CD4-positive, alpha-beta T cell (primary cell): ENCODE measurements around the gene SMC4. TPM values are rescaled to one million over a fixed set of nuclear protein-coding genes. Genes with fewer than 3 reads are reported as not detected.

Source experiments
- ATAC-seq: fragments of 200-7000 bp; cut with Tn5 transposase; one replicate; pipeline ENCODE4 v1.10.0; 2022; ENCODE audit warnings: mild to moderate bottlenecking; ENCODE audit not compliant: poor library complexity
- CTCF ChIA-PET: fragments of 350-600 bp; sonication (Branson Sonifier 250); formaldehyde crosslinking; loops from one replicate; lab custom pipeline; 2021; ENCODE audit warnings: antibody characterized with exemption, inconsistent platforms; lab: Charles Lee
- POLR2A ChIA-PET: fragments of 350-600 bp; sonication (Branson Sonifier 250); formaldehyde crosslinking; loops from one replicate; lab custom pipeline; 2021; ENCODE audit warnings: antibody characterized with exemption, inconsistent platforms; lab: Charles Lee
- DNase-seq, 14 experiments: peaks; one replicate each; pipeline ENCODE4 v3.0.0-alpha.2; 2013 to 2020; ENCODE audit warnings: mixed read lengths in 2 of 14
- H3K27ac ChIP-seq, 2 donors: one replicate each; pipeline versions ENCODE4 v1.5.1 to v1.7.0; 2013; ENCODE audit warnings: low read length in 2 of 2, low read depth in 1 of 2, mild to moderate bottlenecking in 1 of 2
- H3K27me3 ChIP-seq, 2 experiments: 1 replicate in 1 of 2; 2 replicates in 1 of 2; pipeline versions ENCODE4 v1.6.1 to v1.7.0; 2013; ENCODE audit warnings: low read length in 2 of 2, control low read depth in 1 of 2, mild to moderate bottlenecking in 1 of 2, moderate library complexity in 1 of 2; ENCODE audit not compliant: insufficient read depth in 2 of 2, control insufficient read depth in 1 of 2
- H3K36me3 ChIP-seq: one replicate; pipeline ENCODE4 v1.6.1; 2013; ENCODE audit warnings: low read length, control low read depth; ENCODE audit not compliant: insufficient read depth
- H3K4me1 ChIP-seq: one replicate; pipeline ENCODE4 v1.6.1; 2013; ENCODE audit warnings: low read length, control low read depth; ENCODE audit not compliant: insufficient read depth
- H3K4me3 ChIP-seq: one replicate; pipeline ENCODE4 v1.5.1; 2013; ENCODE audit warnings: mild to moderate bottlenecking, low read length, moderate library complexity
- H3K9me3 ChIP-seq, 2 experiments: 1 replicate in 1 of 2; 2 replicates in 1 of 2; pipeline versions ENCODE4 v1.6.1 to v1.7.0; 2013; ENCODE audit warnings: low read length in 2 of 2, mild to moderate bottlenecking in 2 of 2, control low read depth in 1 of 2, moderate library complexity in 1 of 2; ENCODE audit not compliant: control insufficient read depth in 1 of 2, insufficient read depth in 1 of 2
- H3K27ac Mint-ChIP-seq: one replicate; pipeline ENCODE4 v1.8.0; 2020; ENCODE audit warnings: mixed read lengths
- H3K27me3 Mint-ChIP-seq: one replicate; pipeline ENCODE4 v1.8.0; 2021; ENCODE audit warnings: mixed read lengths
- H3K36me3 Mint-ChIP-seq: one replicate; pipeline ENCODE4 v1.8.0; 2021; ENCODE audit warnings: low read depth, mixed read lengths
- H3K4me1 Mint-ChIP-seq: one replicate; pipeline ENCODE4 v1.8.0; 2021; ENCODE audit warnings: low read depth, mixed read lengths
- H3K4me3 Mint-ChIP-seq: one replicate; pipeline ENCODE4 v1.8.0; 2020; ENCODE audit warnings: mild to moderate bottlenecking, mixed read lengths
- H3K9me3 Mint-ChIP-seq: one replicate; pipeline ENCODE4 v1.8.0; 2020; ENCODE audit warnings: mixed read lengths
- intact Hi-C, 2 experiments: fragments of 100-400 bp; cut with DNase I in 1 of 2; cut with micrococcal nuclease in 1 of 2; formaldehyde crosslinking; loops; one replicate each; pipeline versions ENCODE4 v1.15.1 to v1.9.0; 2023 to 2025; cut with DNase I, micrococcal nuclease
- total RNA-seq, 174 experiments: library from RNA in 2 of 174; stranded (reverse) in 2 of 174; gene quantifications; one replicate each; pipeline ENCODE4 v1.2.3 and lab custom pipeline; 2021 to 2026
- TF ChIP-seq, protein P1 (sequence below): fragments of 200-600 bp; IDR thresholded peaks from one replicate; pipeline ENCODE4 v1.8.0; 2022; ENCODE audit warnings: antibody characterized with exemption, mild to moderate bottlenecking

The SMC4 gene
- total RNA-seq, 2 experiments from 2014 or later: 52.3 to 58.8 TPM

DNA sequence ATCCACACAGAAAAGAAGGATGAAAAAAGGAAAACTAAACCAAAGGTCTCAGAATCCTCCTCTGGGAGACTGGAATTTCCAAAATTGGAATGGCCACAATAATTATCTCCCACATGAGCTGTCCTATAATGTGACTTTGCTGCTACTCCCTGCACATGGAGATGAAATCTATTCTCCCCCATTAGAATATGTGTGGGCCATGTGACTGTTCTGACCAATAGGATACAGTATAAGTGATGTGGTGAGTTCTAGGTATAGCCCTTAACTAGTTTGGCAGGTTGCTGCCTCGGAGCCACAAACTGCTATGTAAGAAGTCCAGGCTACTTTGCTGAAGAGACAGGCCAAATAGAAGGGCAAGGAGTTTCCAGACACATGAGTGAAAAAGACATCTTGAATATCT, 45.0 kb downstream of the SMC4 start:
- Histone ChIP-seq H3K4me3 (no peak overlapping the region), H3K27me3 (no peaks in the 10 kb centered on the region), H3K27ac (no peak overlapping the region), H3K36me3 (no peaks in the 10 kb centered on the region), H3K4me1 (peaks cover 12% of the 10 kb centered on the region), H3K9me3 (no peaks in the 10 kb centered on the region)
- POLR2A ChIA-PET: interaction anchor here (1.2 to 1.5 kb wide), 2 partner anchors 10 to 11 kb away, joined by 3 read pairs; no protein-coding TSS in a partner anchor
- Mint-ChIP-seq H3K4me1 (peaks cover 58% of the 10 kb centered on the region), H3K36me3 (peaks cover 41% of the 10 kb centered on the region), H3K27ac (no peak overlapping the region), H3K9me3 (no peaks in the 10 kb centered on the region), H3K4me3 (peak overlapping the region; percentile 11), H3K27me3 (no peaks in the 10 kb centered on the region)
- ATAC-seq: no peak
- TF ChIP-seq, protein P1, sequence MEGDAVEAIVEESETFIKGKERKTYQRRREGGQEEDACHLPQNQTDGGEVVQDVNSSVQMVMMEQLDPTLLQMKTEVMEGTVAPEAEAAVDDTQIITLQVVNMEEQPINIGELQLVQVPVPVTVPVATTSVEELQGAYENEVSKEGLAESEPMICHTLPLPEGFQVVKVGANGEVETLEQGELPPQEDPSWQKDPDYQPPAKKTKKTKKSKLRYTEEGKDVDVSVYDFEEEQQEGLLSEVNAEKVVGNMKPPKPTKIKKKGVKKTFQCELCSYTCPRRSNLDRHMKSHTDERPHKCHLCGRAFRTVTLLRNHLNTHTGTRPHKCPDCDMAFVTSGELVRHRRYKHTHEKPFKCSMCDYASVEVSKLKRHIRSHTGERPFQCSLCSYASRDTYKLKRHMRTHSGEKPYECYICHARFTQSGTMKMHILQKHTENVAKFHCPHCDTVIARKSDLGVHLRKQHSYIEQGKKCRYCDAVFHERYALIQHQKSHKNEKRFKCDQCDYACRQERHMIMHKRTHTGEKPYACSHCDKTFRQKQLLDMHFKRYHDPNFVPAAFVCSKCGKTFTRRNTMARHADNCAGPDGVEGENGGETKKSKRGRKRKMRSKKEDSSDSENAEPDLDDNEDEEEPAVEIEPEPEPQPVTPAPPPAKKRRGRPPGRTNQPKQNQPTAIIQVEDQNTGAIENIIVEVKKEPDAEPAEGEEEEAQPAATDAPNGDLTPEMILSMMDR: no peak
- CTCF ChIA-PET: no interaction called here
- intact Hi-C loops: no loop called here
- DNase-seq: peak in 1 of 14 experiments; percentile 8

DNA sequence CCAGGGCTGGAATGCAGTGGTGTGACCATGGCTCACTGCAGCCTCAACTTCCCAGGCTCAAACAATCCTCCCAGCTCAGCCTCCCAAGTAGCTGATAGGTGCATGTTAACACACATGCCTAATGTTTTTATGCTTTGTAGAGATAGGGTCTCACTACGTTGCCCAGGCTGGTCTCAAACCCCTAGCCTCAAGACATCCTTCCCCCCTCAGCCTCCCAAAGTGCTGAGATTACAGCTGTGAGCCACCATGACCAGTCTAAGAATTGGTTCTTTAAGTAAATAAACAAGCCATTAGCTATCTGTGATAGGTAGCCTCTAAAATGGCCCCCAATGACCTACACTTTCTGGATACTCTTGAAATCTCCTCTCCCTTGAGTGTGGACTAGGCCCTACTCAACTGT, 46.4 kb downstream of the SMC4 start:
- Histone ChIP-seq H3K4me3 (no peak overlapping the region), H3K27me3 (no peaks in the 10 kb centered on the region), H3K27ac (no peak overlapping the region), H3K9me3 (peaks cover 0 to 6% of the 10 kb centered on the region in 2 experiments), H3K36me3 (no peaks in the 10 kb centered on the region), H3K4me1 (peaks cover 22% of the 10 kb centered on the region)
- DNase-seq (no peak), ATAC-seq (no peak)
- no peak overlapping the region for H3K27ac Mint-ChIP-seq
- no peaks in the 10 kb centered on the region for H3K27me3 Mint-ChIP-seq
- ChIA-PET CTCF (interaction anchor here (0.7 kb wide), 1 partner anchor 13 kb away, joined by 3 read pairs; no protein-coding TSS in a partner anchor), POLR2A (interaction anchor here (1.5 kb wide), 1 partner anchor 9 kb away, joined by 3 read pairs; no protein-coding TSS in a partner anchor)
- peaks cover 32% of the 10 kb centered on the region for H3K36me3 Mint-ChIP-seq
- H3K9me3 Mint-ChIP-seq: no peaks in the 10 kb centered on the region
- H3K4me3 Mint-ChIP-seq: no peak overlapping the region
- intact Hi-C loops: loop anchor here in 1 of 2 experiments (5.0 kb wide), 1 partner anchor 121 kb away; the partner anchor contains the start of gene KPNA4
- TF ChIP-seq, protein P1: no peak
- H3K4me1 Mint-ChIP-seq: peaks cover 58% of the 10 kb centered on the region

DNA sequence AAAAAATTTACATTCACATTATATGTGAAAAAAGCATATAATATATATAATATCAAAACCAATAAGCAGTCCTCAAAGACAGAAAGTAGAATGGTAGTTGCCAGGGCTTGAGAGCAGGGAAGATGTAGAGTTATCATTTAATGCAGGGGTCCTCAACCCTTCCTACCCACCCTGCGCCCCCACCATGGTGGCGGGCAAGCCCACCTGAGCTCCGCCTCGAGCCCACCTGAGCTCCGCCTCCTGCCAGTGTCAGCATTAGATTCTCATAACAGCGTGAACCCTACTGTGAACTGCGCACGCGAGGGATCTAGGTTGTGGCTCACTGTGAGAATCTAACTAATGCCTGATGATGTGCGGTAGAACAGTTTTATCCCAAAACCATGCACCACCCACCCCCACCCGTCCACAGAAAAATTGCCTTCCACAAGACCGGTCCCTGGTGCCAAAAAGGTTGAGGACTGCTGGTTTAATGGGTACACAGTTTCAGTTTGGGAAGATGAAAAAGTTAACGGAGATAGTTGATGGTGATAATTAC, 47.1 kb downstream of the SMC4 start:
- Histone ChIP-seq H3K4me1 (peaks cover 22% of the 10 kb centered on the region), H3K27me3 (no peaks in the 10 kb centered on the region), H3K9me3 (peaks cover 0 to 6% of the 10 kb centered on the region in 2 experiments), H3K27ac (no peak overlapping the region), H3K36me3 (no peaks in the 10 kb centered on the region), H3K4me3 (no peak overlapping the region)
- H3K27me3 Mint-ChIP-seq: no peaks in the 10 kb centered on the region
- no peak for ATAC-seq
- no peak overlapping the region for H3K4me3 Mint-ChIP-seq
- ChIA-PET CTCF (no interaction called here), POLR2A (interaction anchor here (0.8 kb wide), 1 partner anchor 8 kb away, joined by 3 read pairs; no protein-coding TSS in a partner anchor)
- H3K36me3 Mint-ChIP-seq: peaks cover 24% of the 10 kb centered on the region
- intact Hi-C loops: loop anchor here in 1 of 2 experiments (5.0 kb wide), 1 partner anchor 121 kb away; the partner anchor contains the start of gene KPNA4
- H3K9me3 Mint-ChIP-seq: no peaks in the 10 kb centered on the region
- H3K27ac Mint-ChIP-seq: no peak overlapping the region
- TF ChIP-seq, protein P1: no peak
- H3K4me1 Mint-ChIP-seq: peaks cover 55% of the 10 kb centered on the region
- no peak for DNase-seq
